Liver (tissue), 9 donors: ENCODE measurements around the gene ZSWIM1. TPM values are rescaled to one million over a fixed set of nuclear protein-coding genes. Genes with fewer than 3 reads are reported as not detected.

ENCODE experiments used
- DNase-seq: peaks from one replicate; pipeline ENCODE4 v3.0.0-alpha.2; 2017; ENCODE audit warnings: low spot score
- H3K27ac ChIP-seq, 2 donors: one replicate each; pipeline ENCODE4 v1.7.0; 2013; ENCODE audit warnings: inconsistent platforms in 2 of 2, low read length in 2 of 2, control low read depth in 1 of 2, low read depth in 1 of 2, mild to moderate bottlenecking in 1 of 2
- H3K27me3 ChIP-seq, 4 donors: one replicate each; pipeline versions ENCODE4 v1.6.1 to v1.7.0; 2013; ENCODE audit warnings: low read length in 3 of 4, inconsistent platforms in 1 of 4, mild to moderate bottlenecking in 1 of 4, moderate library complexity in 1 of 4; ENCODE audit not compliant: control insufficient read depth in 4 of 4, insufficient read depth in 4 of 4
- H3K36me3 ChIP-seq, 4 donors: one replicate each; pipeline versions ENCODE4 v1.6.1 to v1.7.0; 2013; ENCODE audit warnings: low read length in 3 of 4, mild to moderate bottlenecking in 3 of 4, low read depth in 1 of 4, moderate library complexity in 1 of 4; ENCODE audit not compliant: control insufficient read depth in 4 of 4, insufficient read depth in 3 of 4
- H3K4me1 ChIP-seq, 4 donors: one replicate each; pipeline versions ENCODE4 v1.6.1 to v1.7.0; 2013; ENCODE audit warnings: low read length in 3 of 4, mild to moderate bottlenecking in 3 of 4, moderate library complexity in 1 of 4; ENCODE audit not compliant: control insufficient read depth in 4 of 4, insufficient read depth in 4 of 4
- H3K4me3 ChIP-seq, 3 donors: one replicate each; pipeline versions ENCODE4 v1.6.1 to v1.7.0; 2013; ENCODE audit warnings: low read length in 3 of 3, control low read depth in 1 of 3, low read depth in 1 of 3, mild to moderate bottlenecking in 1 of 3
- H3K9ac ChIP-seq, 2 donors: one replicate each; pipeline ENCODE4 v1.7.0; 2013; ENCODE audit warnings: low read length in 2 of 2, mild to moderate bottlenecking in 2 of 2, moderate library complexity in 2 of 2, control low read depth in 1 of 2, low read depth in 1 of 2
- H3K9me3 ChIP-seq, 4 donors: one replicate each; pipeline versions ENCODE4 v1.6.1 to v1.7.0; 2013; ENCODE audit warnings: low read length in 3 of 4; ENCODE audit not compliant: control insufficient read depth in 4 of 4
- ATF3 ChIP-seq: IDR thresholded peaks from 2 replicates; pipeline ENCODE4 v1.6.1; 2016; ENCODE audit warnings: antibody characterized with exemption
- EGR1 ChIP-seq, 2 donors: IDR thresholded peaks; 2 replicates each; pipeline ENCODE4 v1.6.1; 2016 to 2018; ENCODE audit warnings: antibody characterized with exemption in 2 of 2, low read depth in 2 of 2
- FOXA1 ChIP-seq: IDR thresholded peaks from 2 replicates; pipeline ENCODE4 v1.6.1; 2016; ENCODE audit warnings: antibody characterized with exemption
- FOXA2 ChIP-seq: IDR thresholded peaks from 2 replicates; pipeline ENCODE4 v1.6.1; 2016; ENCODE audit warnings: antibody characterized with exemption
- GABPA ChIP-seq, 2 donors: IDR thresholded peaks in 1 of 2; conservative IDR thresholded peaks in 1 of 2; 2 replicates each; pipeline ENCODE4 v1.6.1; 2016; ENCODE audit warnings: antibody characterized with exemption in 2 of 2, mild to moderate bottlenecking in 1 of 2, moderate library complexity in 1 of 2
- HNF4A ChIP-seq, 2 donors: conservative IDR thresholded peaks; 2 replicates each; pipeline ENCODE4 v1.6.1; 2016; ENCODE audit warnings: antibody characterized with exemption in 2 of 2, mild to moderate bottlenecking in 2 of 2
- HNF4G ChIP-seq: IDR thresholded peaks from 2 replicates; pipeline ENCODE4 v1.6.1; 2016; ENCODE audit warnings: antibody characterized with exemption
- MAX ChIP-seq: IDR thresholded peaks from 2 replicates; pipeline ENCODE4 v1.6.1; 2016; ENCODE audit warnings: antibody characterized with exemption
- NR2F2 ChIP-seq: IDR thresholded peaks from 2 replicates; pipeline ENCODE4 v1.6.1; 2016; ENCODE audit warnings: antibody characterized with exemption
- RAD21 ChIP-seq, 2 donors: IDR thresholded peaks; 2 replicates each; pipeline ENCODE4 v1.6.1; 2016; ENCODE audit warnings: antibody characterized with exemption in 2 of 2, mild to moderate bottlenecking in 2 of 2
- REST ChIP-seq: IDR thresholded peaks from 2 replicates; pipeline ENCODE4 v1.6.1; 2016; ENCODE audit warnings: antibody characterized with exemption, mild to moderate bottlenecking
- RXRA ChIP-seq, 2 donors: IDR thresholded peaks; 2 replicates each; pipeline ENCODE4 v1.6.1; 2017 to 2018; ENCODE audit warnings: antibody characterized with exemption in 2 of 2, mild to moderate bottlenecking in 1 of 2
- SP1 ChIP-seq: IDR thresholded peaks from 2 replicates; pipeline ENCODE4 v1.6.1; 2018; ENCODE audit warnings: antibody characterized with exemption, mild to moderate bottlenecking
- TAF1 ChIP-seq: conservative IDR thresholded peaks from 2 replicates; pipeline ENCODE4 v1.6.1; 2016; ENCODE audit warnings: antibody characterized with exemption, mild to moderate bottlenecking
- WGBS: extraction: QIAGEN DNeasy Blood & Tissue Kit; methylation state at CpG from one replicate; pipeline ENCODE4 v1.1.7; 2013; 5-methylcytosine and 5-hydroxymethylcytosine counted together
- polyA plus RNA-seq, 2 donors: library from polyadenylated mRNA; stranded (reverse) in 1 of 2; unstranded in 1 of 2; fragments of 200-250 nt in 1 of 2; fragments of >200 nt in 1 of 2; fragmentation: Nextera tagmentation in 1 of 2; extraction: Ambion mirVana in 1 of 2; gene quantifications; one replicate each; pipeline versions ENCODE4 v1.2.1 to v1.2.3, GENCODE V29; 2013 to 2015
- total RNA-seq, 2 donors: library from RNA; depleted of rRNA; stranded (reverse); fragments of >200 nt; gene quantifications; one replicate each; pipeline ENCODE4 v1.2.3, GENCODE V29; 2014
- TF ChIP-seq, protein P1 (sequence below): fragments of 150-350 bp; IDR thresholded peaks from 2 replicates; pipeline ENCODE4 v1.5.1; 2017; ENCODE audit warnings: improper control_type of control experiment, low read depth, low read length; ENCODE audit not compliant: missing input control
- TF ChIP-seq, protein P2 (sequence below): IDR thresholded peaks from 2 replicates; pipeline ENCODE4 v1.6.1; 2016; ENCODE audit warnings: antibody characterized with exemption
- donor health status: healthy.
- donor health status: healthy.
- donor health status: healthy.
- donor health status: healthy.
- donor health status: healthy.

ZSWIM1 gene
- total and polyA plus RNA-seq, 4 donors, result 2.1 to 5.0 (median 2.3) TPM

- no peaks in the 10 kb centered on the region for H3K27me3 ChIP-seq
- H3K4me3 ChIP-seq, result no peak overlapping the region
- TF ChIP-seq FOXA2 (no peak), NR2F2 (no peak), FOXA1 (no peak), HNF4G (no peak), RAD21 (IDR thresholded peaks at IDR 0.05) (no peak), RXRA (IDR thresholded peaks at IDR 0.05) (no peak), EGR1 (IDR thresholded peaks at IDR 0.05; ENCODE audit: low read depth in 2 of 2) (no peak), TAF1 (no peak), REST (no peak), ATF3 (no peak), MAX (no peak), HNF4A (conservative IDR thresholded peaks at IDR 0.05) (no peak), GABPA (IDR thresholded peaks at IDR 0.05 in 1 of 2, conservative IDR thresholded peaks at IDR 0.05 in 1 of 2) (no peak)
- TF ChIP-seq, protein P1, sequence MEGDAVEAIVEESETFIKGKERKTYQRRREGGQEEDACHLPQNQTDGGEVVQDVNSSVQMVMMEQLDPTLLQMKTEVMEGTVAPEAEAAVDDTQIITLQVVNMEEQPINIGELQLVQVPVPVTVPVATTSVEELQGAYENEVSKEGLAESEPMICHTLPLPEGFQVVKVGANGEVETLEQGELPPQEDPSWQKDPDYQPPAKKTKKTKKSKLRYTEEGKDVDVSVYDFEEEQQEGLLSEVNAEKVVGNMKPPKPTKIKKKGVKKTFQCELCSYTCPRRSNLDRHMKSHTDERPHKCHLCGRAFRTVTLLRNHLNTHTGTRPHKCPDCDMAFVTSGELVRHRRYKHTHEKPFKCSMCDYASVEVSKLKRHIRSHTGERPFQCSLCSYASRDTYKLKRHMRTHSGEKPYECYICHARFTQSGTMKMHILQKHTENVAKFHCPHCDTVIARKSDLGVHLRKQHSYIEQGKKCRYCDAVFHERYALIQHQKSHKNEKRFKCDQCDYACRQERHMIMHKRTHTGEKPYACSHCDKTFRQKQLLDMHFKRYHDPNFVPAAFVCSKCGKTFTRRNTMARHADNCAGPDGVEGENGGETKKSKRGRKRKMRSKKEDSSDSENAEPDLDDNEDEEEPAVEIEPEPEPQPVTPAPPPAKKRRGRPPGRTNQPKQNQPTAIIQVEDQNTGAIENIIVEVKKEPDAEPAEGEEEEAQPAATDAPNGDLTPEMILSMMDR, result no peak
- TF ChIP-seq, protein P2, sequence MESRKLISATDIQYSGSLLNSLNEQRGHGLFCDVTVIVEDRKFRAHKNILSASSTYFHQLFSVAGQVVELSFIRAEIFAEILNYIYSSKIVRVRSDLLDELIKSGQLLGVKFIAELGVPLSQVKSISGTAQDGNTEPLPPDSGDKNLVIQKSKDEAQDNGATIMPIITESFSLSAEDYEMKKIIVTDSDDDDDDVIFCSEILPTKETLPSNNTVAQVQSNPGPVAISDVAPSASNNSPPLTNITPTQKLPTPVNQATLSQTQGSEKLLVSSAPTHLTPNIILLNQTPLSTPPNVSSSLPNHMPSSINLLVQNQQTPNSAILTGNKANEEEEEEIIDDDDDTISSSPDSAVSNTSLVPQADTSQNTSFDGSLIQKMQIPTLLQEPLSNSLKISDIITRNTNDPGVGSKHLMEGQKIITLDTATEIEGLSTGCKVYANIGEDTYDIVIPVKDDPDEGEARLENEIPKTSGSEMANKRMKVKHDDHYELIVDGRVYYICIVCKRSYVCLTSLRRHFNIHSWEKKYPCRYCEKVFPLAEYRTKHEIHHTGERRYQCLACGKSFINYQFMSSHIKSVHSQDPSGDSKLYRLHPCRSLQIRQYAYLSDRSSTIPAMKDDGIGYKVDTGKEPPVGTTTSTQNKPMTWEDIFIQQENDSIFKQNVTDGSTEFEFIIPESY, result no peak
- peaks cover 0 to 8% (median 2%) of the 10 kb centered on the region in 4 donors for H3K4me1 ChIP-seq
- peaks cover 6 to 32% (median 17%) of the 10 kb centered on the region in 4 donors for H3K36me3 ChIP-seq
- H3K9ac ChIP-seq, result no peak overlapping the region
- 98% methylated on average over 2 of the region's 2 CpGs for WGBS
- DNase-seq, result no peak
- H3K9me3 ChIP-seq, result no peaks in the 10 kb centered on the region
- no peak overlapping the region for H3K27ac ChIP-seq
Observed at GRCh38 chr20:45850238-45850637, 30.8 kb upstream of the ZSWIM1 start.

GRCh38 chr20:45850926-45851325, 30.1 kb upstream of the ZSWIM1 start:
- WGBS, result 85% methylated on average over 1 of the region's 1 CpG
- no peaks in the 10 kb centered on the region for H3K27me3 ChIP-seq
- H3K9ac ChIP-seq, result no peak overlapping the region
- H3K27ac ChIP-seq, result no peak overlapping the region
- H3K4me3 ChIP-seq, result no peak overlapping the region
- H3K9me3 ChIP-seq, result no peaks in the 10 kb centered on the region
- peak; percentile 58 for DNase-seq
- peaks cover 6 to 27% (median 14%) of the 10 kb centered on the region in 4 donors for H3K36me3 ChIP-seq
- TF ChIP-seq MAX (no peak), REST (no peak), ATF3 (no peak), SP1 (no peak), HNF4G (no peak)
- TF ChIP-seq, protein P1, result no peak
- H3K4me1 ChIP-seq, result peaks cover 2 to 12% (median 5%) of the 10 kb centered on the region in 4 donors
